ENCODE data around the gene DIP2C.

Gene DIP2C

DNA sequence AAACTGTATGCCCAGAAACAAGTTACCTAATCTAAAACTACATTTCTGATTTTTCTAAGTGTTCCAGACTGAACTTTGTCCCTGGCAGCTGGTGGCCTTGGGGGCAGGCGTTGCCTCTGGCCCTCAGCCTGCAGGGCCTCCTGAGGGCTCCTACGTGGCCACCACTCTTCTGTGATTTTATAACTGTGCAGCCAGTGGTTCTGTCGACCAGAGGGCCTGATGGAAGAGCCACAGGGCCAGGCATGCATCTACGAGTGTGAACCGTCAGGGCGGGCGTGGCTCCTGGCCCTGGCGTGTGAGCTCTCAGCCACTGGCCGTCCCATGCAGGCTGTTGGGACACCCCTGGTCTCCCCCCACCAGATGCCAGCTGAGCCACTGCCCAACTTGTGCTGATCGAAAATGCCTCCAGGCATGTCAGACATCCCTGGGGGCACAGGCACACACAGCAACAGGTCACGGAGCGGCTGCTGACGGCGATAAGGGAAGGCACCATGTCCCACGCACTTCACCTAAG lies 380.8 kb downstream of the DIP2C start:
- TF ChIP-seq, protein P1, sequence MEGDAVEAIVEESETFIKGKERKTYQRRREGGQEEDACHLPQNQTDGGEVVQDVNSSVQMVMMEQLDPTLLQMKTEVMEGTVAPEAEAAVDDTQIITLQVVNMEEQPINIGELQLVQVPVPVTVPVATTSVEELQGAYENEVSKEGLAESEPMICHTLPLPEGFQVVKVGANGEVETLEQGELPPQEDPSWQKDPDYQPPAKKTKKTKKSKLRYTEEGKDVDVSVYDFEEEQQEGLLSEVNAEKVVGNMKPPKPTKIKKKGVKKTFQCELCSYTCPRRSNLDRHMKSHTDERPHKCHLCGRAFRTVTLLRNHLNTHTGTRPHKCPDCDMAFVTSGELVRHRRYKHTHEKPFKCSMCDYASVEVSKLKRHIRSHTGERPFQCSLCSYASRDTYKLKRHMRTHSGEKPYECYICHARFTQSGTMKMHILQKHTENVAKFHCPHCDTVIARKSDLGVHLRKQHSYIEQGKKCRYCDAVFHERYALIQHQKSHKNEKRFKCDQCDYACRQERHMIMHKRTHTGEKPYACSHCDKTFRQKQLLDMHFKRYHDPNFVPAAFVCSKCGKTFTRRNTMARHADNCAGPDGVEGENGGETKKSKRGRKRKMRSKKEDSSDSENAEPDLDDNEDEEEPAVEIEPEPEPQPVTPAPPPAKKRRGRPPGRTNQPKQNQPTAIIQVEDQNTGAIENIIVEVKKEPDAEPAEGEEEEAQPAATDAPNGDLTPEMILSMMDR (IDR thresholded peaks at IDR 0.05; ENCODE audit: borderline replicate concordance, control extremely low read depth, extremely low read depth, insufficient read depth, missing control alignments), result no peak
- DNase-seq (ENCODE audit: low spot score), result no peak
- in situ Hi-C loops (cut with MboI; ENCODE audit: low sequenced_read_pairs, unreplicated experiment), result no loop called here

DNA sequence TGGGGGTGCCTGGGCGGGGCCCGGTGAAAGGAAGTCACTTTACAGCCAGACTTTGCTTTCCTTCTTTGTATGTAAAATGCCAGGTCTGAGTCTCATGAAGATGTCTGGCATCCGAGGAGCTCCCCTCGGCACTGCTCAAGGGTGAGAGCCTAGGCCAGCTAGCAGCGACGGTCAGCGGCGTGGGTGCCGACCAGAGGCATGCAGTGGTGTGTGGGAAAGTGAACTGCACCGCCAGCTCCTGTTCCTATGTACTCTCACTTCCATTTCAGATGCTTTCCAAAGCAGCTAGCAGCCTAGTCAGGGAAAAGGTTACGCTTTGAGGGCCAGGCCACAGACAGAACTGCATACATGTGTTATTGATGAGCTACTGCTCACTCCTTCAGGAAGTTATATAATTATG lies 381.4 kb downstream of the DIP2C start:
- DNase-seq (ENCODE audit: low spot score), result peak; percentile 53
- TF ChIP-seq, protein P1 (IDR thresholded peaks at IDR 0.05; ENCODE audit: borderline replicate concordance, control extremely low read depth, extremely low read depth, insufficient read depth, missing control alignments), result no peak
- in situ Hi-C loops (cut with MboI; ENCODE audit: low sequenced_read_pairs, unreplicated experiment), result no loop called here

DNA sequence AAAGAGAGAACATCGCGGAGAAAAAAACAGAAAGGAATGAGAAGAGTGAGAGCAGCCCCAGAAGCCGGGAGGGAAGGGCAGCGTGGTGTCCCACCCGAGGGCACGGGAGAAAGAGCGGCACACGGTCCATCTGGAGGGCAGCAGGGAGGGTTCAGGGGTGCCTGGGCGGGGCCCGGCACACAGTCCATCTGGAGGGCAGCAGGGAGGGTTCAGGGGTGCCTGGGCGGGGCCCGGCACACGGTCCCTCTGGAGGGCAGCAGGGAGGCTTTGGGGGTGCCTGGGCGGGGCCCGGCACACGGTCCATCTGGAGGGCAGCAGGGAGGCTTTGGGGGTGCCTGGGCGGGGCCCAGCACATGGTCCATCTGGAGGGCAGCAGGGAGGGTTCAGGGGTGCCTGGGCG lies 381.8 kb downstream of the DIP2C start:
- DNase-seq (ENCODE audit: low spot score), result no peak
- TF ChIP-seq, protein P1 (IDR thresholded peaks at IDR 0.05; ENCODE audit: borderline replicate concordance, control extremely low read depth, extremely low read depth, insufficient read depth, missing control alignments), result no peak
- in situ Hi-C loops (cut with MboI; ENCODE audit: low sequenced_read_pairs, unreplicated experiment), result no loop called here

DNA sequence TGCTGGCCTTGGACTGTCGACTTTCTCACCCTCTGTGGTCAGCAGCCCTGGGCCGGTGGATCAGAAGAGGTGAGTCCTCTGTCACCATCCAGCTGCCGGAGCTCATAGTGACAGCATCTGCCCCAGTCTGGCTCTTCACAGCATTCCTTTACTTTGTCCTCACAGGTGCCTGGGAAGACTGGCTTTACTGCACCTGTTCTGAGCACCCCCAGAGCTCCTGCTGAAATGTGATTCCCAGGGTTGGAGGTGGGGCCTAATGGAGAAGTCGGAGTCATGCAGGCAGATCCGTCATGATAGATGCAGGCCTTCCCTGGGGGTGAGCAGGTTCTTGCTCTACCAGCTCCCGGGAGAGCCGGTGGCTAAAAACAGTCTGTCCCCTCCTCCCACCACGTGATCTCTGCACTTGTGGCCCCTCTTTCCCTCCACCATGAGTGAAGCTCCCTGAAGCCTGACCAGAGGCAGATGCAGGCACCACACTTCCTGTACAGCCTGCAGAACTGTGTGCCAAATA lies 382.7 kb downstream of the DIP2C start:
- TF ChIP-seq, protein P1 (IDR thresholded peaks at IDR 0.05; ENCODE audit: borderline replicate concordance, control extremely low read depth, extremely low read depth, insufficient read depth, missing control alignments), result no peak
- DNase-seq (ENCODE audit: low spot score), result no peak
- in situ Hi-C loops (cut with MboI; ENCODE audit: low sequenced_read_pairs, unreplicated experiment), result no loop called here

DNA sequence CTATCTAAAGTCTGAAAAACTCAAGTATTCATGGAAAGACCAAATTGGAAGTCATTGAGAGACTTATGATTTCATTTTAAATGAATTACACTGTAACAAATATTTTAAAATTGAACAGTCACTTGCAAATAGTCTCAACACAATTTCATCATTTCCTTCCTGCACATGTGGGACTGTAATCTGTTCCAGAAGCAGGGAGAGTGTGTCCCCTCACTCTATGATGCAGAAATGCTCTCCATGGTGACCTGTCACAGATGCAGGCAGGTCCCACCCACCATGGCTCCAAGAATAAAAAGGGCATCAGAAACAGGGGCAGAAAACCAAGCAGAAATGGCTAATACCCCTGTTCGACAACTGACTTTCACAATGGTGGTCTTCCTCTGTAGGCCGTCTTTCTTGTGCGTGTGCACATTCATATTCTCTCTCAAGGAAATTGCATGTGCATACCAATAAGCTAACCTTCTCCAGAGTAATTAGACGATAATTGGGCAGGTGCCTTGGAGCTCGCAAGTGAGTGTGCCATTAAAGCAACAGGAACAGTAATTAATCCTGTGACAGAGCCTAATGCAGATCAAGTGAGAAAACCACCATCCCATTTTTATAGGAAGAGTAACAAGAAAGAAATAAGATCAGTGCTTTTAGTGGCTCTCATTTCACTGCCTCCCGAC lies 383.3 kb downstream of the DIP2C start:
- DNase-seq (ENCODE audit: low spot score), result no peak
- in situ Hi-C loops (cut with MboI; ENCODE audit: low sequenced_read_pairs, unreplicated experiment), result no loop called here
- TF ChIP-seq, protein P1 (IDR thresholded peaks at IDR 0.05; ENCODE audit: borderline replicate concordance, control extremely low read depth, extremely low read depth, insufficient read depth, missing control alignments), result no peak

DNA sequence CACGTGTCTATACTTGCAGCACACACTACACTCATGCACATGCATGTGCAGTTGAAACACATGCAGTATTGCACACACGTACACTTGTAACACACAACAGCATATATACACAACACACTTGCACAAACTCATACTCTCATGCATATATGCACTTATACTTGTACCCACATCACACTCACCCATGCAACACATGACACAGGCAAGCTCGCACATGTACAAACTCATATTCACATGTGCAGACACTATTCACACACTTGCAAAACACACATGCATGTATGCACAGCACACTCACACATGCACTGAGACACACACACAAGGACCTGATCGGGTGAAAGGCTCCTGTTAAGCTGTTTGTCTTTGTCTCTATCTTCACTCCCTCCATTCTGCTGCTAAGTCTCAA lies 384.4 kb downstream of the DIP2C start:
- TF ChIP-seq, protein P1 (IDR thresholded peaks at IDR 0.05; ENCODE audit: borderline replicate concordance, control extremely low read depth, extremely low read depth, insufficient read depth, missing control alignments), result no peak
- in situ Hi-C loops (cut with MboI; ENCODE audit: low sequenced_read_pairs, unreplicated experiment), result no loop called here
- DNase-seq (ENCODE audit: low spot score), result no peak

All from GM13976 (cell line).